Measurements from ENCODE around the gene CDIPT. TPM values are rescaled to one million over a fixed set of nuclear protein-coding genes. Genes with fewer than 3 reads are reported as not detected.
A peak's percentile ranks its signal among the peaks of the same experiment; 100 is the strongest.

Gene CDIPT
- total and polyA plus RNA-seq, 2 experiments from 2014 or later: 126 to 181 TPM

- Histone ChIP-seq H3K4me2 (ENCODE audit: unreplicated experiment) (no peak overlapping the region), H3K9me3 (ENCODE audit: low read depth) (no peaks in the 10 kb centered on the region), H3K36me3 (ENCODE audit: low read depth) (no peaks in the 10 kb centered on the region; the same call in 1 of the 2 replicates), H3K4me1 (ENCODE audit: insufficient read depth) (no peaks in the 10 kb centered on the region), H3K79me2 (ENCODE audit: insufficient read depth) (no peaks in the 10 kb centered on the region), H3K4me3 (no peak overlapping the region), H3K27ac (no peak overlapping the region), H3K27me3 (replicated peaks; ENCODE audit: insufficient read depth) (no peaks in the 10 kb centered on the region), H4K20me1 (ENCODE audit: insufficient read depth) (no peaks in the 10 kb centered on the region), H3F3A (ENCODE audit: insufficient read depth) (peaks cover 21% of the 10 kb centered on the region; the same call in 1 of the 2 replicates), H3K9me2 (ENCODE audit: insufficient read depth) (no peaks in the 10 kb centered on the region), H3K9ac (no peak overlapping the region), H2AFZ (no peak overlapping the region)
- TF ChIP-seq EZH2phosphoT487 (IDR thresholded peaks at IDR 0.05; ENCODE audit: insufficient read depth, low read depth) (no peak), EZH2 (IDR thresholded peaks at IDR 0.05; ENCODE audit: insufficient read depth, poor library complexity, severe bottlenecking) (no peak)
- in situ Hi-C loops (cut with MboI): no loop called here
- WGBS, 2 experiments (ENCODE audit: low coverage in 1 of 2, low lambda C conversion rate in 2 of 2, missing lambda C conversion rate in 2 of 2): 94 to 100% methylated on average over 2 of the region's 2 CpGs
- DNase-seq: peak; percentile 52
These were observed 46.4 kb upstream of the CDIPT start for GRCh38 chr16:29909391-29909790.

GRCh38 chr16:29908719-29909220 is 45.7 kb upstream of the CDIPT start:
- WGBS, 2 experiments (ENCODE audit: low coverage in 1 of 2, low lambda C conversion rate in 2 of 2, missing lambda C conversion rate in 2 of 2): 94 to 100% methylated on average over 2 of the region's 2 CpGs

GRCh38 chr16:29907973-29908372 is 44.9 kb upstream of the CDIPT start:
- no peaks in the 10 kb centered on the region; the same call in 1 of the 2 replicates for H3K36me3 ChIP-seq (ENCODE audit: low read depth)
- H3K9me2 ChIP-seq (ENCODE audit: insufficient read depth): no peaks in the 10 kb centered on the region
- no peaks in the 10 kb centered on the region for H3K4me1 ChIP-seq (ENCODE audit: insufficient read depth)
- TF ChIP-seq EZH2 (IDR thresholded peaks at IDR 0.05; ENCODE audit: insufficient read depth, poor library complexity, severe bottlenecking) (no peak), EZH2phosphoT487 (IDR thresholded peaks at IDR 0.05; ENCODE audit: insufficient read depth, low read depth) (no peak)
- H3K9ac ChIP-seq: no peak overlapping the region
- H4K20me1 ChIP-seq (ENCODE audit: insufficient read depth): no peaks in the 10 kb centered on the region
- H3K4me2 ChIP-seq (ENCODE audit: unreplicated experiment): no peak overlapping the region
- no peaks in the 10 kb centered on the region for H3K27me3 ChIP-seq (replicated peaks; ENCODE audit: insufficient read depth)
- H2AFZ ChIP-seq: no peak overlapping the region
- H3F3A ChIP-seq (ENCODE audit: insufficient read depth): peaks cover 18% of the 10 kb centered on the region; the same call in 1 of the 2 replicates
- H3K4me3 ChIP-seq: no peak overlapping the region
- no peak overlapping the region for H3K27ac ChIP-seq
- DNase-seq: no peak
- WGBS, 2 experiments (ENCODE audit: low coverage in 1 of 2, low lambda C conversion rate in 2 of 2, missing lambda C conversion rate in 2 of 2): 57 to 77% methylated on average over 2 of the region's 2 CpGs
- H3K9me3 ChIP-seq (ENCODE audit: low read depth): no peaks in the 10 kb centered on the region
- in situ Hi-C loops (cut with MboI): no loop called here
- H3K79me2 ChIP-seq (ENCODE audit: insufficient read depth): peaks cover 10% of the 10 kb centered on the region

More at GRCh38 chr16:29908719-29909220, 45.7 kb upstream of the CDIPT start:
- Histone ChIP-seq H3K9me2 (ENCODE audit: insufficient read depth) (no peaks in the 10 kb centered on the region), H3K79me2 (ENCODE audit: insufficient read depth) (peaks cover 2% of the 10 kb centered on the region), H2AFZ (no peak overlapping the region), H4K20me1 (ENCODE audit: insufficient read depth) (no peaks in the 10 kb centered on the region), H3K36me3 (ENCODE audit: low read depth) (no peaks in the 10 kb centered on the region; the same call in 1 of the 2 replicates), H3K9me3 (ENCODE audit: low read depth) (no peaks in the 10 kb centered on the region), H3K4me2 (ENCODE audit: unreplicated experiment) (no peak overlapping the region), H3K4me3 (no peak overlapping the region), H3F3A (ENCODE audit: insufficient read depth) (peaks cover 21% of the 10 kb centered on the region; the same call in 1 of the 2 replicates), H3K9ac (no peak overlapping the region), H3K27me3 (replicated peaks; ENCODE audit: insufficient read depth) (no peaks in the 10 kb centered on the region), H3K27ac (no peak overlapping the region), H3K4me1 (ENCODE audit: insufficient read depth) (no peaks in the 10 kb centered on the region)
- in situ Hi-C loops (cut with MboI): no loop called here
- DNase-seq: no peak
- TF ChIP-seq EZH2 (IDR thresholded peaks at IDR 0.05; ENCODE audit: insufficient read depth, poor library complexity, severe bottlenecking): no peak
- no peak for TF ChIP-seq EZH2phosphoT487 (IDR thresholded peaks at IDR 0.05; ENCODE audit: insufficient read depth, low read depth)

GRCh38 chr16:29906520-29907244 is 43.7 kb upstream of the CDIPT start:
- H3K4me1 ChIP-seq (ENCODE audit: insufficient read depth): peaks cover 6% of the 10 kb centered on the region
- H3K79me2 ChIP-seq (ENCODE audit: insufficient read depth): peaks cover 23% of the 10 kb centered on the region
- in situ Hi-C loops (cut with MboI): no loop called here
- H3K4me2 ChIP-seq (ENCODE audit: unreplicated experiment): no peak overlapping the region
- H2AFZ ChIP-seq: no peak overlapping the region
- no peak overlapping the region for H3K27ac ChIP-seq
- H3K27me3 ChIP-seq (replicated peaks; ENCODE audit: insufficient read depth): no peaks in the 10 kb centered on the region
- no peak for DNase-seq
- WGBS, 2 experiments (ENCODE audit: low coverage in 1 of 2, low lambda C conversion rate in 2 of 2, missing lambda C conversion rate in 2 of 2): 79 to 82% methylated on average over 22 to 23 of the region's 23 CpGs
- H3K36me3 ChIP-seq (ENCODE audit: low read depth): no peaks in the 10 kb centered on the region; the same call in 1 of the 2 replicates
- no peak overlapping the region for H3K4me3 ChIP-seq
- H3F3A ChIP-seq (ENCODE audit: insufficient read depth): peaks cover 14% of the 10 kb centered on the region; the same call in 1 of the 2 replicates
- no peaks in the 10 kb centered on the region for H4K20me1 ChIP-seq (ENCODE audit: insufficient read depth)
- no peaks in the 10 kb centered on the region for H3K9me3 ChIP-seq (ENCODE audit: low read depth)
- TF ChIP-seq EZH2 (IDR thresholded peaks at IDR 0.05; ENCODE audit: insufficient read depth, poor library complexity, severe bottlenecking): no peak
- no peak for TF ChIP-seq EZH2phosphoT487 (IDR thresholded peaks at IDR 0.05; ENCODE audit: insufficient read depth, low read depth)
- H3K9ac ChIP-seq: no peak overlapping the region
- H3K9me2 ChIP-seq (ENCODE audit: insufficient read depth): no peaks in the 10 kb centered on the region
